ENCODE results near the gene MYO9A.

- TF ChIP-seq CTCF (IDR thresholded peaks at IDR 0.05) = no peak
- no peak for TF ChIP-seq REST (IDR thresholded peaks at IDR 0.05; ENCODE audit: insufficient read depth in 1 of 2, low read depth in 2 of 2, low read length in 1 of 2)
- TF ChIP-seq POLR2AphosphoS5 (IDR thresholded peaks at IDR 0.05; ENCODE audit: low read depth, low read length) = no peak
- no peak for TF ChIP-seq SIN3A (IDR thresholded peaks at IDR 0.05; ENCODE audit: borderline replicate concordance, insufficient read depth, low read depth, low read length)
These were observed 120.3 kb downstream of the MYO9A start for GRCh38 chr15:71997691-71998090.

Measured in Panc1 (cell line).